HepG2 (cell line): ENCODE data around the gene ARPC1A. TPM values are rescaled to one million over a fixed set of nuclear protein-coding genes. Genes with fewer than 3 reads are reported as not detected.

Experiments
- BHLHE40 ChIP-seq: IDR thresholded peaks from 2 replicates; pipeline ENCODE4 v1.6.1; 2011; ENCODE audit warnings: low read length, improper control_type of control experiment
- DNMT1 ChIP-seq: sonication (generic); formaldehyde crosslinking; IDR thresholded peaks from 2 replicates; pipeline ENCODE4 v1.5.1; 2020; ENCODE audit warnings: mild to moderate bottlenecking, missing genetic modification reagents
- ELF1 ChIP-seq: sonication (generic); formaldehyde crosslinking; IDR thresholded peaks from 2 replicates; pipeline ENCODE4 v1.4.0; 2020; ENCODE audit warnings: missing genetic modification reagents
- GABPB1 ChIP-seq: IDR thresholded peaks from 2 replicates; pipeline ENCODE4 v1.6.1; 2016; ENCODE audit warnings: mild to moderate bottlenecking, missing genetic modification reagents, moderate library complexity, missing compliant biosample characterization
- HCFC1 ChIP-seq: fragments of 150-350 bp; IDR thresholded peaks from 2 replicates; pipeline ENCODE4 v1.6.1; 2014; ENCODE audit warnings: low read depth, low read length
- HDAC6 ChIP-seq: fragments of 200-600 bp; sonication (generic); IDR thresholded peaks from 2 replicates; pipeline ENCODE4 v1.7.0; 2017; ENCODE audit warnings: mild to moderate bottlenecking, antibody characterized with exemption, low read length, low read depth
- HNF4A ChIP-seq: sonication (generic); formaldehyde crosslinking; IDR thresholded peaks from 2 replicates; pipeline ENCODE4 v1.4.0; 2020; ENCODE audit warnings: missing genetic modification reagents
- MED13 ChIP-seq: sonication (generic); formaldehyde crosslinking; IDR thresholded peaks from 2 replicates; pipeline ENCODE4 v1.5.0; 2020; ENCODE audit warnings: missing genetic modification reagents
- MLLT10 ChIP-seq: sonication (generic); formaldehyde crosslinking; IDR thresholded peaks from 2 replicates; pipeline ENCODE4 v1.4.0; 2020; ENCODE audit warnings: missing genetic modification reagents
- NFE2L2 ChIP-seq: fragments of 150-350 bp; IDR thresholded peaks from 2 replicates; pipeline ENCODE4 v1.6.1; 2014; ENCODE audit warnings: low read length
- PITX1 ChIP-seq: sonication (generic); formaldehyde crosslinking; IDR thresholded peaks from 2 replicates; pipeline ENCODE4 v1.5.1; 2020; ENCODE audit warnings: mild to moderate bottlenecking, missing genetic modification reagents
- PLRG1 ChIP-seq: fragments of 450-650 bp; conservative IDR thresholded peaks from 2 replicates; pipeline ENCODE4 v1.6.1; 2016
- PRMT3 ChIP-seq: sonication (generic); formaldehyde crosslinking; IDR thresholded peaks from 2 replicates; pipeline ENCODE4 v1.8.1; 2022; ENCODE audit warnings: low read depth, mild to moderate bottlenecking, moderate library complexity, missing genetic modification reagents, borderline replicate concordance
- RARA ChIP-seq: IDR thresholded peaks from 2 replicates; pipeline ENCODE4 v1.6.1; 2016; ENCODE audit warnings: missing genetic modification reagents, missing compliant biosample characterization
- REXO4 ChIP-seq: sonication (generic); formaldehyde crosslinking; IDR thresholded peaks from 2 replicates; pipeline ENCODE4 v1.8.0; 2022; ENCODE audit warnings: missing genetic modification reagents, mild to moderate bottlenecking, borderline replicate concordance
- SSRP1 ChIP-seq: IDR thresholded peaks from 2 replicates; pipeline ENCODE4 v1.6.1; 2016; ENCODE audit warnings: control low read depth
- ZFY ChIP-seq: sonication (generic); formaldehyde crosslinking; IDR thresholded peaks from 2 replicates; pipeline ENCODE4 v1.4.0; 2020; ENCODE audit warnings: missing genetic modification reagents
- ZNF619 ChIP-seq: sonication (generic); formaldehyde crosslinking; IDR thresholded peaks from 2 replicates; pipeline ENCODE4 v1.4.0; 2020; ENCODE audit warnings: mild to moderate bottlenecking, missing genetic modification reagents
- polyA plus RNA-seq, 8 experiments: library from polyadenylated mRNA; depleted of rRNA in 3 of 8; stranded (reverse) in 7 of 8; unstranded in 1 of 8; fragments of >200 nt; fragmentation: Illumina TruSeq in 4 of 8; extraction: Trizol in 4 of 8; gene quantifications; 2 replicates each; pipeline versions ENCODE4 v1.2.1 to v1.2.3, GENCODE V29; 2011 to 2016; ENCODE audit warnings: low read depth in 4 of 8, missing spikeins in 1 of 8, mixed read lengths in 1 of 8; ENCODE audit not compliant: insufficient read depth in 1 of 8
- total RNA-seq, 5 experiments: library from RNA; depleted of rRNA; stranded (reverse); fragments of >200 nt; fragmentation: Illumina TruSeq; extraction: Trizol; gene quantifications; 2 replicates each; pipeline ENCODE4 v1.2.3, GENCODE V29; 2016; ENCODE audit warnings: low read depth in 1 of 5
- TF ChIP-seq, protein P1 (sequence below): IDR thresholded peaks from 2 replicates; pipeline ENCODE4 v1.6.1; 2012; ENCODE audit warnings: low read length, improper control_type of control experiment
- TF ChIP-seq, protein P2 (sequence below): sonication (generic); formaldehyde crosslinking; IDR thresholded peaks from 2 replicates; pipeline ENCODE4 v1.4.0; 2020; ENCODE audit warnings: missing genetic modification reagents
- TF ChIP-seq, protein P3 (sequence below): sonication (generic); formaldehyde crosslinking; IDR thresholded peaks from 2 replicates; pipeline ENCODE4 v1.5.0; 2020; ENCODE audit warnings: missing genetic modification reagents

The ARPC1A gene
- total and polyA plus RNA-seq, 2 of the 13 experiments (the other 11 are each of a cell fraction or from before 2014, with no cell fraction given), result 44.3 to 88.5 TPM

DNA sequence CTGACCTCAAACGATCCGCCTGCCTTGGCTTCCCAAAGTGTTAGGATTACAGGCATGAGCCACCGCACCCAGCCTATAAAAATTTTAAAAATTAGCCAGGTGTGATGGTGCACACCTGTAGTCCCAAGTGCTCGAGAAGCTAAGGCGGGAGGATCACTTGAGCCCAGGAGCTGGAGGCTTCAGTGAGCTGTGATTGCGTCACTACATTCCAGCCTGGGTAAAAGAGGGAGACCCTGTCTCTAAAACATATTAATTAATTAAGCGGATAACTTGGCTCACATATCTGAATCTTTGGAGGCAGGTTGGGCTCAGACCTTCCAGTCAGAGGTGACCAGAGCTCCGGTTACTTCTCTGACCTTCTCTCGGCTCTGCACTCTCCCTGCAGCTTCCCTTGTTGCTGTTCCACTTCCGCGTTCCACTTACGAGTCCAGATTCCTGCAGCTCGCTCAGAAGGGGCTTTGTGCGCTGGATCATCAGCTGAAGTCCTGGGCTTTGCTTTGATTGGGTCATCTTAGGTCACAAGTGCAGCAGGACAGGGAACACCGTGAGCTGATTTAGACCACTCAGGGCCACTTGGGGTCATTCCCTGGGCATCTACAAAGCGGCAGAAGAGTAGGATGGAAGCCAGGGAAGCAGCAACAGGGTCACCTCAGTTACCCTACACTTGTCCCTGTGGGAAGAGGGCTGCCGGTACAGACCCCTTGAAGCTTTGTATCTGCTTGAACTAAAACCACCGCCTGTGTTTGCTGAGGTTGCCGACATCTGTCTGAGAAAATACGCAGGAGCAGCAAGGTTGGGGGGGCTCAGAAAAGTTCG, 46.8 kb downstream of the ARPC1A start (continued):
- TF ChIP-seq, protein P1, sequence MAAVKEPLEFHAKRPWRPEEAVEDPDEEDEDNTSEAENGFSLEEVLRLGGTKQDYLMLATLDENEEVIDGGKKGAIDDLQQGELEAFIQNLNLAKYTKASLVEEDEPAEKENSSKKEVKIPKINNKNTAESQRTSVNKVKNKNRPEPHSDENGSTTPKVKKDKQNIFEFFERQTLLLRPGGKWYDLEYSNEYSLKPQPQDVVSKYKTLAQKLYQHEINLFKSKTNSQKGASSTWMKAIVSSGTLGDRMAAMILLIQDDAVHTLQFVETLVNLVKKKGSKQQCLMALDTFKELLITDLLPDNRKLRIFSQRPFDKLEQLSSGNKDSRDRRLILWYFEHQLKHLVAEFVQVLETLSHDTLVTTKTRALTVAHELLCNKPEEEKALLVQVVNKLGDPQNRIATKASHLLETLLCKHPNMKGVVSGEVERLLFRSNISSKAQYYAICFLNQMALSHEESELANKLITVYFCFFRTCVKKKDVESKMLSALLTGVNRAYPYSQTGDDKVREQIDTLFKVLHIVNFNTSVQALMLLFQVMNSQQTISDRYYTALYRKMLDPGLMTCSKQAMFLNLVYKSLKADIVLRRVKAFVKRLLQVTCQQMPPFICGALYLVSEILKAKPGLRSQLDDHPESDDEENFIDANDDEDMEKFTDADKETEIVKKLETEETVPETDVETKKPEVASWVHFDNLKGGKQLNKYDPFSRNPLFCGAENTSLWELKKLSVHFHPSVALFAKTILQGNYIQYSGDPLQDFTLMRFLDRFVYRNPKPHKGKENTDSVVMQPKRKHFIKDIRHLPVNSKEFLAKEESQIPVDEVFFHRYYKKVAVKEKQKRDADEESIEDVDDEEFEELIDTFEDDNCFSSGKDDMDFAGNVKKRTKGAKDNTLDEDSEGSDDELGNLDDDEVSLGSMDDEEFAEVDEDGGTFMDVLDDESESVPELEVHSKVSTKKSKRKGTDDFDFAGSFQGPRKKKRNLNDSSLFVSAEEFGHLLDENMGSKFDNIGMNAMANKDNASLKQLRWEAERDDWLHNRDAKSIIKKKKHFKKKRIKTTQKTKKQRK, result no peak
- TF ChIP-seq BHLHE40 (no peak), PITX1 (CRISPR knock-in tag) (peak; percentile 82), DNMT1 (CRISPR knock-in tag) (no peak), HCFC1 (no peak), ZNF619 (CRISPR knock-in tag) (peak; percentile 92; the same call in 1 of the 2 replicates), GABPB1 (CRISPR knock-in tag) (0 out of 2 replicates have a peak, but pooled peaks have one; percentile 4), HNF4A (CRISPR knock-in tag) (peak; percentile 90), PRMT3 (CRISPR knock-in tag) (no peak), PLRG1 (no peak), HDAC6 (no peak), NFE2L2 (no peak), REXO4 (CRISPR knock-in tag) (no peak), MED13 (CRISPR knock-in tag) (no peak), SSRP1 (0 out of 2 replicates have a peak, but pooled peaks have one; percentile 4), ELF1 (peak; percentile 99), MLLT10 (CRISPR knock-in tag) (no peak), ZFY (CRISPR knock-in tag) (peak; percentile 21; the same call in 1 of the 2 replicates), RARA (peak; percentile 90)
- TF ChIP-seq, protein P2, sequence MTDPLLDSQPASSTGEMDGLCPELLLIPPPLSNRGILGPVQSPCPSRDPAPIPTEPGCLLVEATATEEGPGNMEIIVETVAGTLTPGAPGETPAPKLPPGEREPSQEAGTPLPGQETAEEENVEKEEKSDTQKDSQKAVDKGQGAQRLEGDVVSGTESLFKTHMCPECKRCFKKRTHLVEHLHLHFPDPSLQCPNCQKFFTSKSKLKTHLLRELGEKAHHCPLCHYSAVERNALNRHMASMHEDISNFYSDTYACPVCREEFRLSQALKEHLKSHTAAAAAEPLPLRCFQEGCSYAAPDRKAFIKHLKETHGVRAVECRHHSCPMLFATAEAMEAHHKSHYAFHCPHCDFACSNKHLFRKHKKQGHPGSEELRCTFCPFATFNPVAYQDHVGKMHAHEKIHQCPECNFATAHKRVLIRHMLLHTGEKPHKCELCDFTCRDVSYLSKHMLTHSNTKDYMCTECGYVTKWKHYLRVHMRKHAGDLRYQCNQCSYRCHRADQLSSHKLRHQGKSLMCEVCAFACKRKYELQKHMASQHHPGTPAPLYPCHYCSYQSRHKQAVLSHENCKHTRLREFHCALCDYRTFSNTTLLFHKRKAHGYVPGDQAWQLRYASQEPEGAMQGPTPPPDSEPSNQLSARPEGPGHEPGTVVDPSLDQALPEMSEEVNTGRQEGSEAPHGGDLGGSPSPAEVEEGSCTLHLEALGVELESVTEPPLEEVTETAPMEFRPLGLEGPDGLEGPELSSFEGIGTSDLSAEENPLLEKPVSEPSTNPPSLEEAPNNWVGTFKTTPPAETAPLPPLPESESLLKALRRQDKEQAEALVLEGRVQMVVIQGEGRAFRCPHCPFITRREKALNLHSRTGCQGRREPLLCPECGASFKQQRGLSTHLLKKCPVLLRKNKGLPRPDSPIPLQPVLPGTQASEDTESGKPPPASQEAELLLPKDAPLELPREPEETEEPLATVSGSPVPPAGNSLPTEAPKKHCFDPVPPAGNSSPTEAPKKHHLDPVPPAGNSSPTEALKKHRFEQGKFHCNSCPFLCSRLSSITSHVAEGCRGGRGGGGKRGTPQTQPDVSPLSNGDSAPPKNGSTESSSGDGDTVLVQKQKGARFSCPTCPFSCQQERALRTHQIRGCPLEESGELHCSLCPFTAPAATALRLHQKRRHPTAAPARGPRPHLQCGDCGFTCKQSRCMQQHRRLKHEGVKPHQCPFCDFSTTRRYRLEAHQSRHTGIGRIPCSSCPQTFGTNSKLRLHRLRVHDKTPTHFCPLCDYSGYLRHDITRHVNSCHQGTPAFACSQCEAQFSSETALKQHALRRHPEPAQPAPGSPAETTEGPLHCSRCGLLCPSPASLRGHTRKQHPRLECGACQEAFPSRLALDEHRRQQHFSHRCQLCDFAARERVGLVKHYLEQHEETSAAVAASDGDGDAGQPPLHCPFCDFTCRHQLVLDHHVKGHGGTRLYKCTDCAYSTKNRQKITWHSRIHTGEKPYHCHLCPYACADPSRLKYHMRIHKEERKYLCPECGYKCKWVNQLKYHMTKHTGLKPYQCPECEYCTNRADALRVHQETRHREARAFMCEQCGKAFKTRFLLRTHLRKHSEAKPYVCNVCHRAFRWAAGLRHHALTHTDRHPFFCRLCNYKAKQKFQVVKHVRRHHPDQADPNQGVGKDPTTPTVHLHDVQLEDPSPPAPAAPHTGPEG (CRISPR knock-in tag), result no peak
- TF ChIP-seq, protein P3, sequence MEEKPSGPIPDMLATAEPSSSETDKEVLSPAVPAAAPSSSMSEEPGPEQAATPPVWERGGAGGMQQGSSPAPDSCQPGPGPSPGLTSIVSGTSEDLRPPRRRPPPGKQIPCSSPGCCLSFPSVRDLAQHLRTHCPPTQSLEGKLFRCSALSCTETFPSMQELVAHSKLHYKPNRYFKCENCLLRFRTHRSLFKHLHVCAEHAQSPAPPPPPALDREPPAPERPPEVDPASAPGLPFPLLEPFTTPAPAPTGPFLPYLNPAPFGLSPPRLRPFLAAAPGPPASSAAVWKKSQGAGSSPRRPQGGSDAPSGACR, result peak; percentile 65; the same call in 1 of the 2 replicates
